Umbilical cord (tissue), 2 donors: ENCODE results near the gene SPEF1. TPM values are rescaled to one million over a fixed set of nuclear protein-coding genes. Genes with fewer than 3 reads are reported as not detected.

Experiments used
- DNase-seq: peaks from one replicate; pipeline ENCODE4 v3.0.0-alpha.2; 2015; ENCODE audit warnings: low spot score
- total RNA-seq: library from RNA; depleted of rRNA; stranded (reverse); fragments of >200 nt; gene quantifications from one replicate; pipeline ENCODE4 v1.2.3, GENCODE V29; 2014; ENCODE audit warnings: low replicate concordance; ENCODE audit not compliant: insufficient read depth

Gene SPEF1
- total RNA-seq, 1 donor from 2014 or later: 0.72 TPM

GRCh38 chr20:3730803-3731672 is 50.2 kb downstream of the SPEF1 start:
- no peak for DNase-seq

DNA sequence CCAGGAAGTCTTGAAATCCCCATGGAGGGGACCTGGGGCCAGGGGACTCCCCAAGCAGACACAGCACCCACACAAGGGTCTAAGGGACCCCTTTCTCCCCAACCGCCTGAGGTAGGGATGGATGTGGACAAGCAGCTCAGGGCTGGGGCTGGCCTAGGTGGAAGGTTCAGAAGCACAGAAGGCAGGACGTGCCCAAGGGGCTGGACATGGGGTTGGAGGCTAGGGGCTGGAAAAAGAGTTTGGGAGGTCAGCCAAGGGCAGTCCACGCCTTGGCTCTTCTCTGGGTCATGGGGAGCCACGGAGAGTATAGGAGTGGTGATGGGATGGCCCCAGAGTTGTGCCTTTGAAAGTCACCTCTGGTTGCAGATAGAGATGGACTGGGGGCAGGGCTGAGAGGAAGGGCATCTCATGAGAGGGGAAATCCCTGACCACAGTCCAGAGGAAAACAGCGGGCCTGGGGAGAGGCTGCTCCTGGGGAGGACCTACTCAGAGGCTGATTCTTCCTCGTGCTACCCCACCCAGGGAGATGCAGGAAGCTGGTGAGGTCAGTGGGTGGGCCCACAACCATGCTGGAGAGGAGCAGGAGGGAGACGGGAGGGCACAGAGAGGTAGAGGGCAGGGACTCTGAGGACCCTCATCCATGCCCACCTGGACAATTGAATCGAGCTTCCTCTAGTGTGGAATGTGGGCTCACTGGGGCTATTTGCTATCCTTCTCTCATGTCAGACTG is 51.3 kb downstream of the SPEF1 start:
- DNase-seq: no peak

DNA sequence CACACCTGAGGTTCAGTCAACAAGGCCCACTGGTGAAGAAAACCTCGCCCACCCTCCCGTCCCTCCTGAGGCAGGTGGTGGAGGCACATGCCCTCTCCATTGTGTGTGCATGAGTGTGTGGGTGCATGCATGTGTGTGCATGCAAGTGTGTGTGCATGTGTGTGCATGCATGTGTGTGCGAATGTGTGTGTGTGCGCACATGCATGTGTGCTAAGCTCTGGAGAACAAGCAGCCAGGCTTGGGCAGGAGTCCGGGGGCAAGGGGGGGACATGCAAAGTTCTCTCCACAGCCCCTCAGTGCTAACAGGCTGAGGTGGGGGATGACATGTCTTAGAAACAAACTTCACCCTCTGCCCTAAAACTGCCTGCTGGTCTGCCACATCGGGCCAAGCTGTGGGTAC is 51.9 kb downstream of the SPEF1 start:
- DNase-seq: no peak

DNA sequence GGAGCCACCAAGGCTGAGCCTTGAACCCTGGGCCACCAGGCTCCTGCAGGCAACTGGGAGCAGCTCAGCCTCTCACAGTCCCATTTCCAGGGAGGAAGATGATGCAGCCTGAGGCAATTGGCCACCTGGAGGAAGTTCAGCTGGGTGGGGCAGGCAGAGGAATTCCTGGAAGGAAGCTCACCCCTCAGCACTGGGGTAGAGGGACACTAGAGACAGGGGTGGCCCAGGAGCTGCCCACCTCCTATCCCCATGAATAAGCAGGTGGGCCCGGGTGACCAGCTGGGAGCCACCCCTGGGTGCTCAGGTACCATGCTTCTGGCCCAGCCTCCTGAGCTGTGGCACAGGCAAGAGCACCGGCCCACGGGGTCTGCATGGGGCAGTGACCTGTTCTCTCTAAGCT is 52.4 kb downstream of the SPEF1 start:
- no peak for DNase-seq

DNA sequence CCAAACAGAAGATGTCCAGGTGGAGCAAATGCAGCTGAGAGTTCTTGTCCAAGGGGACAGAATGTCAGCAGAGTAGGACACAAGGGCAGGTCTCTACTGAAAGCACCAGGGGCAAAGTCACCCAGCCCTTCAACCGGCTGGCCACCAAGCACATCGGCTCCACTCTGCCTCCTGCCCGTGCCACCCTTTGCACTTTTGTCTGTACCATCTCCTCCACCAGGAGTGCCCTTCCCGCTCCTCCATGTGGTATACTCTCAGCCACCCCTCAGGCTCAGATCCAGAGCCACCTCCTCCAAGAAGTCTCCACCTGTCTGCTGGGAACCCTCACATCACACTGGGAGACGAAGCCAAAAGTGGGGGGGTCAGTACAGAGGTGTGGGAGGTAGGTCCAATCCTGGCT is 52.9 kb downstream of the SPEF1 start:
- no peak for DNase-seq

Other genes starting within 250 kb of the SPEF1 start
- gene GFRA4, start 118.0 kb downstream of the SPEF1 start, total RNA-seq: not detected
- gene ADAM33, start 99.4 kb downstream of the SPEF1 start, total RNA-seq: 71.3 TPM
- 5.8 TPM for gene SIGLEC1, start 68.8 kb downstream of the SPEF1 start, total RNA-seq
- 13.5 TPM for gene HSPA12B, start 48.8 kb downstream of the SPEF1 start, total RNA-seq
- 7.7 TPM for gene ADISSP, start 13.7 kb downstream of the SPEF1 start, total RNA-seq
- 83.3 TPM for gene CENPB, start 5.3 kb upstream of the SPEF1 start, total RNA-seq
- 6.7 TPM for gene CDC25B, start 14.9 kb upstream of the SPEF1 start, total RNA-seq
- 6.3 TPM for gene AP5S1, start 39.1 kb upstream of the SPEF1 start, total RNA-seq
- gene MAVS, start 65.4 kb upstream of the SPEF1 start, total RNA-seq: 14.7 TPM
- 61.6 TPM for gene PANK2, start 107.9 kb upstream of the SPEF1 start, total RNA-seq
- 10.1 TPM for gene RNF24, start 234.1 kb upstream of the SPEF1 start, total RNA-seq